ENCODE measurements around the gene GRID1. TPM values are rescaled to one million over a fixed set of nuclear protein-coding genes. Genes with fewer than 3 reads are reported as not detected.

GRID1 gene
- total RNA-seq, 1 donor from 2014 or later: 0.75 TPM

GRCh38 chr10:86359111-86359510 is 7.5 kb downstream of the GRID1 start:
- no peak for DNase-seq (ENCODE audit: low read depth)
- Mint-ChIP-seq H3K36me3 (ENCODE audit: low read depth, unreplicated experiment) (peaks cover 2% of the 10 kb centered on the region), H3K9me3 (ENCODE audit: unreplicated experiment) (peaks cover 7% of the 10 kb centered on the region), H3K4me1 (ENCODE audit: low read depth, unreplicated experiment) (peaks cover 4% of the 10 kb centered on the region), H3K27ac (ENCODE audit: unreplicated experiment) (no peak overlapping the region), H3K4me3 (ENCODE audit: unreplicated experiment) (no peak overlapping the region), H3K27me3 (ENCODE audit: low read depth, unreplicated experiment) (peaks cover 70% of the 10 kb centered on the region)
- Histone ChIP-seq H3K4me2 (ENCODE audit: low read length) (no peak overlapping the region), H3K4me1 (ENCODE audit: insufficient read depth, low read length) (no peaks in the 10 kb centered on the region), H4K20me1 (ENCODE audit: insufficient read depth, low read length) (no peaks in the 10 kb centered on the region), H3K27me3 (ENCODE audit: insufficient read depth, low read length) (peaks cover 27% of the 10 kb centered on the region), H3K9ac (ENCODE audit: low read length) (no peak overlapping the region), H3K4me3 (ENCODE audit: insufficient read depth, low read depth, low read length) (no peak overlapping the region), H2AFZ (ENCODE audit: low read depth, low read length) (no peak overlapping the region), H3K79me2 (ENCODE audit: insufficient read depth, low read length) (no peaks in the 10 kb centered on the region), H3K36me3 (ENCODE audit: insufficient read depth, low read length) (no peaks in the 10 kb centered on the region), H3K27ac (ENCODE audit: low read depth, low read length) (no peak overlapping the region), H3K9me3 (ENCODE audit: insufficient read depth, low read depth, low read length) (no peaks in the 10 kb centered on the region)
- no peak for FAIRE-seq
- TF ChIP-seq CTCF (IDR thresholded peaks at IDR 0.05; ENCODE audit: insufficient read depth, low read depth, low read length) (no peak), EZH2 (IDR thresholded peaks at IDR 0.05; ENCODE audit: insufficient read depth, low read length) (no peak)

- no peak overlapping the region for H3K27ac ChIP-seq (ENCODE audit: low read depth, low read length)
- no peak for FAIRE-seq
- no peak overlapping the region for H3K27ac Mint-ChIP-seq (ENCODE audit: unreplicated experiment)
- H3K79me2 ChIP-seq (ENCODE audit: insufficient read depth, low read length): no peaks in the 10 kb centered on the region
- H3K36me3 ChIP-seq (ENCODE audit: insufficient read depth, low read length): no peaks in the 10 kb centered on the region
- peaks cover 2% of the 10 kb centered on the region for H3K36me3 Mint-ChIP-seq (ENCODE audit: low read depth, unreplicated experiment)
- peaks cover 3% of the 10 kb centered on the region for H3K4me1 Mint-ChIP-seq (ENCODE audit: low read depth, unreplicated experiment)
- peaks cover 7% of the 10 kb centered on the region for H3K9me3 Mint-ChIP-seq (ENCODE audit: unreplicated experiment)
- H3K4me3 ChIP-seq (ENCODE audit: insufficient read depth, low read depth, low read length): no peak overlapping the region
- H3K4me3 Mint-ChIP-seq (ENCODE audit: unreplicated experiment): no peak overlapping the region
- no peaks in the 10 kb centered on the region for H3K4me1 ChIP-seq (ENCODE audit: insufficient read depth, low read length)
- no peak overlapping the region for H3K9ac ChIP-seq (ENCODE audit: low read length)
- H3K27me3 Mint-ChIP-seq (ENCODE audit: low read depth, unreplicated experiment): peaks cover 68% of the 10 kb centered on the region
- no peak for DNase-seq (ENCODE audit: low read depth)
- H3K9me3 ChIP-seq (ENCODE audit: insufficient read depth, low read depth, low read length): no peaks in the 10 kb centered on the region
- peaks cover 17% of the 10 kb centered on the region for H3K27me3 ChIP-seq (ENCODE audit: insufficient read depth, low read length)
- no peak for TF ChIP-seq CTCF (IDR thresholded peaks at IDR 0.05; ENCODE audit: insufficient read depth, low read depth, low read length)
- no peak for TF ChIP-seq EZH2 (IDR thresholded peaks at IDR 0.05; ENCODE audit: insufficient read depth, low read length)
- H3K4me2 ChIP-seq (ENCODE audit: low read length): no peak overlapping the region
- H2AFZ ChIP-seq (ENCODE audit: low read depth, low read length): no peak overlapping the region
- no peaks in the 10 kb centered on the region for H4K20me1 ChIP-seq (ENCODE audit: insufficient read depth, low read length)
These were observed 8.9 kb downstream of the GRID1 start for GRCh38 chr10:86357676-86358075.

- Histone ChIP-seq H3K79me2 (ENCODE audit: insufficient read depth, low read length) (no peaks in the 10 kb centered on the region), H3K4me2 (ENCODE audit: low read length) (no peak overlapping the region), H3K27me3 (ENCODE audit: insufficient read depth, low read length) (peaks cover 11% of the 10 kb centered on the region), H3K4me1 (ENCODE audit: insufficient read depth, low read length) (no peaks in the 10 kb centered on the region), H3K27ac (ENCODE audit: low read depth, low read length) (no peak overlapping the region), H4K20me1 (ENCODE audit: insufficient read depth, low read length) (no peaks in the 10 kb centered on the region), H3K9me3 (ENCODE audit: insufficient read depth, low read depth, low read length) (no peaks in the 10 kb centered on the region), H2AFZ (ENCODE audit: low read depth, low read length) (no peak overlapping the region), H3K36me3 (ENCODE audit: insufficient read depth, low read length) (no peaks in the 10 kb centered on the region), H3K9ac (ENCODE audit: low read length) (no peak overlapping the region), H3K4me3 (ENCODE audit: insufficient read depth, low read depth, low read length) (no peak overlapping the region)
- Mint-ChIP-seq H3K27ac (ENCODE audit: unreplicated experiment) (no peak overlapping the region), H3K9me3 (ENCODE audit: unreplicated experiment) (peaks cover 12% of the 10 kb centered on the region), H3K36me3 (ENCODE audit: low read depth, unreplicated experiment) (no peaks in the 10 kb centered on the region), H3K4me3 (ENCODE audit: unreplicated experiment) (no peak overlapping the region), H3K27me3 (ENCODE audit: low read depth, unreplicated experiment) (peaks cover 66% of the 10 kb centered on the region), H3K4me1 (ENCODE audit: low read depth, unreplicated experiment) (peaks cover 3% of the 10 kb centered on the region)
- FAIRE-seq: no peak
- TF ChIP-seq CTCF (IDR thresholded peaks at IDR 0.05; ENCODE audit: insufficient read depth, low read depth, low read length) (no peak), EZH2 (IDR thresholded peaks at IDR 0.05; ENCODE audit: insufficient read depth, low read length) (no peak)
- DNase-seq (ENCODE audit: low read depth): no peak
These were observed 9.6 kb downstream of the GRID1 start for GRCh38 chr10:86357041-86357440.
